ENCODE measurements around the gene SLC28A1.

DNA sequence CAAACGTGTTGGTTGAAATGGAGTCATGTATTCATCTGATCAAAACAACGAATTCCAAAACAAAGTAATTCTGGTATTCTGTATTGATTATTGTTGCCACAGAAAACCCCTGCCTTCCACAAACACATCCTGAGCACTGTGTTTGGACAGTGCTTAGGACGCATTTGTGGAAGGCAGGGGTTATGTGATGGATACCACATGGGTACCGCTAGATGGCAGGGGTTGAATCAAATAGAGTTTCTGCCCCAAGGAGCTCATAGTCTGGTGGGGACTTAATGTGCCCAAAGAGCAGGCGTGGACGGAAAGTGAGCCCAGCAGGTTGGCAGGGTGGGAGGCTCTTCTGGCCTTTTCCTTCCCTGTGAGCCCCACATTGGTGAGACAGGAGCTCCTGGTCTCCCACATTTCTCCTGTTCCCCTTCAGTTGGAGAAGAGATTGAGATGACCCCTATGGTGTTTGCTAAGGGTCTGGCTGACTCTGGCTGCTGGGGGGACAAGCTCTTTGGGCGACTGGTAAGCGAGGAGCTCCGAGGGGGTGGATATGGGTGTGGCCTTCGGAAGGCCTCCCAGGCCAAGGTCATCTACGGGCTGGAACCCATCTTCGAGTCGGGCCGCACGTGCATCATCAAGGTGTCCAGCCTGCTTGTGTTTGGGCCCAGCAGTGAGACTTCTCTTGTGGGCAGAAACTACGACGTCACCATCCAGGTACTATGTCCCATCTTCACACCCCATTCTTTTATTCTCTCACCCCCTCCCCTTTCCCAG, 22.1 kb upstream of the SLC28A1 start:
- TF ChIP-seq POLR2AphosphoS5 (IDR thresholded peaks at IDR 0.05; ENCODE audit: low read depth, low read length) = no peak
- TF ChIP-seq, protein P1, sequence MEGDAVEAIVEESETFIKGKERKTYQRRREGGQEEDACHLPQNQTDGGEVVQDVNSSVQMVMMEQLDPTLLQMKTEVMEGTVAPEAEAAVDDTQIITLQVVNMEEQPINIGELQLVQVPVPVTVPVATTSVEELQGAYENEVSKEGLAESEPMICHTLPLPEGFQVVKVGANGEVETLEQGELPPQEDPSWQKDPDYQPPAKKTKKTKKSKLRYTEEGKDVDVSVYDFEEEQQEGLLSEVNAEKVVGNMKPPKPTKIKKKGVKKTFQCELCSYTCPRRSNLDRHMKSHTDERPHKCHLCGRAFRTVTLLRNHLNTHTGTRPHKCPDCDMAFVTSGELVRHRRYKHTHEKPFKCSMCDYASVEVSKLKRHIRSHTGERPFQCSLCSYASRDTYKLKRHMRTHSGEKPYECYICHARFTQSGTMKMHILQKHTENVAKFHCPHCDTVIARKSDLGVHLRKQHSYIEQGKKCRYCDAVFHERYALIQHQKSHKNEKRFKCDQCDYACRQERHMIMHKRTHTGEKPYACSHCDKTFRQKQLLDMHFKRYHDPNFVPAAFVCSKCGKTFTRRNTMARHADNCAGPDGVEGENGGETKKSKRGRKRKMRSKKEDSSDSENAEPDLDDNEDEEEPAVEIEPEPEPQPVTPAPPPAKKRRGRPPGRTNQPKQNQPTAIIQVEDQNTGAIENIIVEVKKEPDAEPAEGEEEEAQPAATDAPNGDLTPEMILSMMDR (IDR thresholded peaks at IDR 0.05) = no peak

Data from Panc1 (cell line).